ENCODE measurements around the gene NPL.
A peak's percentile ranks its signal among the peaks of the same experiment; 100 is the strongest.

The NPL gene

GRCh38 chr1:182862827-182863226 is 73.3 kb downstream of the NPL start:
- TF ChIP-seq GLIS3 (CRISPR knock-in tag; IDR thresholded peaks at IDR 0.05) (no peak), ZNF565 (CRISPR knock-in tag; conservative IDR thresholded peaks at IDR 0.05; ENCODE audit: low read depth) (no peak), ZNF70 (CRISPR knock-in tag; IDR thresholded peaks at IDR 0.05) (no peak), ZFP3 (CRISPR knock-in tag; IDR thresholded peaks at IDR 0.05) (no peak), CREB5 (CRISPR knock-in tag; IDR thresholded peaks at IDR 0.05; ENCODE audit: low read depth) (no peak), OSR1 (CRISPR knock-in tag; IDR thresholded peaks at IDR 0.05) (no peak), RARB (CRISPR knock-in tag; IDR thresholded peaks at IDR 0.05) (no peak)
- ATAC-seq: no peak

GRCh38 chr1:182863940-182864339 is 74.4 kb downstream of the NPL start:
- no peak for TF ChIP-seq ZNF70 (CRISPR knock-in tag; IDR thresholded peaks at IDR 0.05)
- no peak for TF ChIP-seq TOX (CRISPR knock-in tag; IDR thresholded peaks at IDR 0.05; ENCODE audit: borderline replicate concordance)
- TF ChIP-seq ZNF8 (CRISPR knock-in tag; IDR thresholded peaks at IDR 0.05): no peak
- no peak for TF ChIP-seq ZNF565 (CRISPR knock-in tag; conservative IDR thresholded peaks at IDR 0.05; ENCODE audit: low read depth)
- no peak for TF ChIP-seq POU6F1 (CRISPR knock-in tag; IDR thresholded peaks at IDR 0.05; ENCODE audit: borderline replicate concordance, low read depth)
- TF ChIP-seq OSR1 (CRISPR knock-in tag; IDR thresholded peaks at IDR 0.05): no peak
- TF ChIP-seq ESRRG (CRISPR knock-in tag; IDR thresholded peaks at IDR 0.05): no peak
- TF ChIP-seq CREB5 (CRISPR knock-in tag; IDR thresholded peaks at IDR 0.05; ENCODE audit: low read depth): no peak
- TF ChIP-seq ZFP3 (CRISPR knock-in tag; IDR thresholded peaks at IDR 0.05): no peak
- TF ChIP-seq, protein P1, sequence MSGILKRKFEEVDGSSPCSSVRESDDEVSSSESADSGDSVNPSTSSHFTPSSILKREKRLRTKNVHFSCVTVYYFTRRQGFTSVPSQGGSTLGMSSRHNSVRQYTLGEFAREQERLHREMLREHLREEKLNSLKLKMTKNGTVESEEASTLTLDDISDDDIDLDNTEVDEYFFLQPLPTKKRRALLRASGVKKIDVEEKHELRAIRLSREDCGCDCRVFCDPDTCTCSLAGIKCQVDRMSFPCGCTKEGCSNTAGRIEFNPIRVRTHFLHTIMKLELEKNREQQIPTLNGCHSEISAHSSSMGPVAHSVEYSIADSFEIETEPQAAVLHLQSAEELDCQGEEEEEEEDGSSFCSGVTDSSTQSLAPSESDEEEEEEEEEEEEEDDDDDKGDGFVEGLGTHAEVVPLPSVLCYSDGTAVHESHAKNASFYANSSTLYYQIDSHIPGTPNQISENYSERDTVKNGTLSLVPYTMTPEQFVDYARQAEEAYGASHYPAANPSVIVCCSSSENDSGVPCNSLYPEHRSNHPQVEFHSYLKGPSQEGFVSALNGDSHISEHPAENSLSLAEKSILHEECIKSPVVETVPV (CRISPR knock-in tag; IDR thresholded peaks at IDR 0.05): no peak
- TF ChIP-seq TCF4 (CRISPR knock-in tag; IDR thresholded peaks at IDR 0.05; ENCODE audit: borderline replicate concordance): no peak
- no peak for TF ChIP-seq BACH2 (CRISPR knock-in tag; IDR thresholded peaks at IDR 0.05; ENCODE audit: borderline replicate concordance)
- TF ChIP-seq ZFP30 (CRISPR knock-in tag; IDR thresholded peaks at IDR 0.05): no peak
- TF ChIP-seq RARB (CRISPR knock-in tag; IDR thresholded peaks at IDR 0.05): no peak
- no peak for TF ChIP-seq ISL1 (CRISPR knock-in tag; IDR thresholded peaks at IDR 0.05)
- ATAC-seq: no peak; the same call in 2 of the 3 replicates

DNA sequence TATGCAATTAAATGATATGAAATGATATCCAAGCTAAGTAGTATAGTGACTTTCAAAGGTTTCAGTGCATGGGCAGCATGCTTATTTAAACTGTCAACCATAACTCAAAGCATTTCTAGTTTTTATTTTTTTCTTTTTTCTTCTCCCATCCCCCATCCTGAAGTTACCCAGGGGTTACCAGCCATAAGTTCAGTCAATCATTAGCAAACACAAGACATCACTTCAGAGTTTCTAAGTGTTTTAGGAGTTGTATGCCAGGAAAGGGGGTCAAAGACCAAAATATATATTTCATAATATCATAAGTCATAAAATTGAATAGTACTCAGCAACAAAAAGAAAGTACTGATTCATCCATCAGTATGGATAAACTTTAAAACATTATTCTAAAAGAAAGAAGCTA is 78.3 kb downstream of the NPL start:
- no peak for ATAC-seq
- 0 out of 2 replicates have a peak, but pooled peaks have one; percentile 7 for TF ChIP-seq TOX (CRISPR knock-in tag; IDR thresholded peaks at IDR 0.05; ENCODE audit: borderline replicate concordance)
- no peak for TF ChIP-seq OSR1 (CRISPR knock-in tag; IDR thresholded peaks at IDR 0.05)

DNA sequence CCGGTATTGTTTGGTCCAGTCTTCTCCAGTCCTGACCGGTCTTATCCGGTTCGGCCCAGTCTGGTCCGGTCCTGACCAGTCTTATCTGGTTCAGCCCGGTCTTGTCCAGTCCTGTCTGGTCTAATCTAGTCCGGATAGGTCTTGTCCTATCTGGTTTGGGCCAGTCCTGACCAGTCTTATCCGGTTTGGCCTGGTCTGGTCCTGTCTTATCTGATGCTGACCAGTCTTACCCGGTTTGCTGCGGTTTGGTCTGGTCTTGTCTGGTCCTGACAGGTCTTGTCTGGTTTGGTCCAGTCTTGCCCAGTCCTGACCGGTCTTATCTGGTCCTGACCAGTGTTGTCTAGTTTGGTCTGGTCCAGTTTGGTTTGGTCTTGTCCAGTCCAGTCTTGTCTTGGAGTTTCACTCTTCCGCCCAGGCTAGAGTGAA is 79.7 kb downstream of the NPL start:
- TF ChIP-seq ZC3H10 (CRISPR knock-in tag; IDR thresholded peaks at IDR 0.05): no peak
- no peak for TF ChIP-seq ARNTL (CRISPR knock-in tag; IDR thresholded peaks at IDR 0.05; ENCODE audit: borderline replicate concordance, low read depth)
- no peak for TF ChIP-seq TOX (CRISPR knock-in tag; IDR thresholded peaks at IDR 0.05; ENCODE audit: borderline replicate concordance)
- no peak for TF ChIP-seq ZFP30 (CRISPR knock-in tag; IDR thresholded peaks at IDR 0.05)
- no peak for TF ChIP-seq BACH2 (CRISPR knock-in tag; IDR thresholded peaks at IDR 0.05; ENCODE audit: borderline replicate concordance)
- no peak for TF ChIP-seq PPARA (CRISPR knock-in tag; IDR thresholded peaks at IDR 0.05; ENCODE audit: borderline replicate concordance)
- no peak for TF ChIP-seq ZFP3 (CRISPR knock-in tag; IDR thresholded peaks at IDR 0.05)
- TF ChIP-seq SNAI2 (CRISPR knock-in tag; IDR thresholded peaks at IDR 0.05): no peak
- TF ChIP-seq TSHZ2 (CRISPR knock-in tag; IDR thresholded peaks at IDR 0.05): no peak
- TF ChIP-seq OSR1 (CRISPR knock-in tag; IDR thresholded peaks at IDR 0.05): no peak
- no peak for TF ChIP-seq ISL1 (CRISPR knock-in tag; IDR thresholded peaks at IDR 0.05)
- TF ChIP-seq, protein P1 (CRISPR knock-in tag; IDR thresholded peaks at IDR 0.05): no peak
- TF ChIP-seq ESRRG (CRISPR knock-in tag; IDR thresholded peaks at IDR 0.05): no peak
- ATAC-seq: peak; percentile 31
